IMR-90 (cell line): ENCODE results near the gene CDKAL1. TPM values are rescaled to one million over a fixed set of nuclear protein-coding genes. Genes with fewer than 3 reads are reported as not detected.

Experiments used
- ATAC-seq: fragments of 200-7000 bp; cut with Tn5 transposase; 2 replicates; pipeline ENCODE4 v1.9.1; 2020; ENCODE audit warnings: low read depth, mild to moderate bottlenecking, moderate library complexity
- BruUV-seq: library from RNA; stranded (reverse); fragments of 400-500 nt; replicated peaks from 2 replicates; lab custom pipeline; 2021; lab: Mats Ljungman, UMichigan
- CTCF ChIA-PET: fragments of 300-600 bp; formaldehyde crosslinking; extraction: SDS; loops from one replicate; lab custom pipeline; 2021; ENCODE audit warnings: antibody characterized with exemption; lab: Yijun Ruan, JAX
- POLR2A ChIA-PET: fragments of 300-600 bp; sonication (Branson Sonifier 250); formaldehyde crosslinking; loops from one replicate; lab custom pipeline; 2022; ENCODE audit warnings: antibody characterized with exemption; ENCODE audit not compliant: unreplicated experiment; lab: Charles Lee
- DNase-seq: peaks from one replicate; pipeline ENCODE4 v3.0.0; 2013
- H2AFZ ChIP-seq: replicated peaks from 2 replicates; pipeline ENCODE3; 2013; ENCODE audit warnings: low read length, mild to moderate bottlenecking; ENCODE audit not compliant: poor library complexity
- H2AK5ac ChIP-seq: 2 replicates; pipeline ENCODE4 v1.6.1; 2013; ENCODE audit warnings: low read depth, low read length, inconsistent platforms
- H2AK9ac ChIP-seq: replicated peaks from 2 replicates; pipeline ENCODE3; 2013; ENCODE audit warnings: mild to moderate bottlenecking, low read depth, low read length, moderate library complexity; ENCODE audit not compliant: poor library complexity
- H2BK120ac ChIP-seq: 2 replicates; pipeline ENCODE4 v1.6.1; 2013; ENCODE audit warnings: low read depth, low read length, inconsistent platforms
- H2BK15ac ChIP-seq: 3 replicates; pipeline ENCODE4 v1.6.1; 2013; ENCODE audit warnings: low read depth, low read length, inconsistent platforms
- H2BK20ac ChIP-seq: 2 replicates; pipeline ENCODE4 v1.6.1; 2013; ENCODE audit warnings: low read depth, mild to moderate bottlenecking, inconsistent platforms, low read length, moderate library complexity
- H2BK5ac ChIP-seq: 2 replicates; pipeline ENCODE4 v1.6.1; 2013; ENCODE audit warnings: mild to moderate bottlenecking, low read depth, low read length, inconsistent platforms; ENCODE audit not compliant: poor library complexity, severe bottlenecking
- H3K14ac ChIP-seq: replicated peaks from 2 replicates; pipeline ENCODE4 v1.6.1; 2013; ENCODE audit warnings: low read depth, low read length, inconsistent platforms
- H3K18ac ChIP-seq: 2 replicates; pipeline ENCODE4 v1.6.1; 2013; ENCODE audit warnings: low read depth, low read length, control low read depth
- H3K23ac ChIP-seq: 2 replicates; pipeline ENCODE4 v1.6.1; 2013; ENCODE audit warnings: low read depth, low read length, inconsistent platforms
- H3K27ac ChIP-seq: 2 replicates; pipeline ENCODE4 v1.5.1; 2013; ENCODE audit warnings: mild to moderate bottlenecking, control low read depth, low read length; ENCODE audit not compliant: insufficient read depth
- H3K27me3 ChIP-seq: 2 replicates; pipeline ENCODE4 v1.6.1; 2013; ENCODE audit warnings: low read length; ENCODE audit not compliant: control insufficient read depth, insufficient read depth
- H3K36me3 ChIP-seq: 2 replicates; pipeline ENCODE4 v1.6.1; 2013; ENCODE audit warnings: low read length, mixed read lengths; ENCODE audit not compliant: control insufficient read depth, insufficient read depth
- H3K4ac ChIP-seq: 2 replicates; pipeline ENCODE4 v1.6.1; 2013; ENCODE audit warnings: low read depth, low read length, inconsistent platforms
- H3K4me1 ChIP-seq: 2 replicates; pipeline ENCODE4 v1.6.1; 2013; ENCODE audit warnings: low read length, mixed read lengths; ENCODE audit not compliant: control insufficient read depth, insufficient read depth
- H3K4me2 ChIP-seq: 2 replicates; pipeline ENCODE4 v1.6.1; 2013; ENCODE audit warnings: low read depth, mild to moderate bottlenecking, control low read depth, low read length, moderate library complexity
- H3K4me3 ChIP-seq: 2 replicates; pipeline ENCODE4 v1.5.1; 2013; ENCODE audit warnings: low read depth, mild to moderate bottlenecking, control low read depth, low read length, moderate library complexity; ENCODE audit not compliant: insufficient read depth
- H3K56ac ChIP-seq: 2 replicates; pipeline ENCODE4 v1.6.1; 2013; ENCODE audit warnings: low read length, inconsistent platforms; ENCODE audit not compliant: insufficient read depth; ENCODE audit errors: extremely low read depth
- H3K79me1 ChIP-seq, 2 experiments: 2 replicates each; pipeline ENCODE4 v1.6.1; 2013; ENCODE audit warnings: low read length in 2 of 2, inconsistent platforms in 1 of 2, low read depth in 1 of 2
- H3K9ac ChIP-seq: 2 replicates; pipeline ENCODE4 v1.6.1; 2013; ENCODE audit warnings: low read depth, low read length, control low read depth
- H3K9me1 ChIP-seq: 2 replicates; pipeline ENCODE4 v1.6.1; 2013; ENCODE audit warnings: low read length, inconsistent platforms; ENCODE audit not compliant: insufficient read depth
- H3K9me3 ChIP-seq: 2 replicates; pipeline ENCODE4 v1.6.1; 2013; ENCODE audit warnings: low read length; ENCODE audit not compliant: control insufficient read depth, insufficient read depth
- H4K20me1 ChIP-seq: 2 replicates; pipeline ENCODE4 v1.6.1; 2013; ENCODE audit warnings: low read length, inconsistent platforms; ENCODE audit not compliant: insufficient read depth
- H4K5ac ChIP-seq: 2 replicates; pipeline ENCODE4 v1.6.1; 2013; ENCODE audit warnings: mild to moderate bottlenecking, low read depth, low read length, control low read depth
- H4K8ac ChIP-seq, 2 experiments: 2 replicates each; pipeline ENCODE4 v1.6.1; 2013; ENCODE audit warnings: low read depth in 2 of 2, low read length in 2 of 2, control low read depth in 1 of 2, inconsistent platforms in 1 of 2
- H4K91ac ChIP-seq: 2 replicates; pipeline ENCODE4 v1.6.1; 2013; ENCODE audit warnings: low read depth, low read length, inconsistent platforms; ENCODE audit not compliant: insufficient read depth
- BHLHE40 ChIP-seq: fragments of 150-350 bp; IDR thresholded peaks from 2 replicates; pipeline ENCODE4 v1.6.1; 2016; ENCODE audit warnings: mild to moderate bottlenecking, low read depth, low read length
- CHD1 ChIP-seq: IDR thresholded peaks from 2 replicates; pipeline ENCODE4 v1.6.1; 2012; ENCODE audit warnings: low read depth, low read length, improper control_type of control experiment
- CTCF ChIP-seq: conservative IDR thresholded peaks from 2 replicates; pipeline ENCODE4 v1.5.1; 2012; ENCODE audit warnings: mild to moderate bottlenecking, low read depth, low read length, improper control_type of control experiment
- FOS ChIP-seq: fragments of 150-350 bp; IDR thresholded peaks from 2 replicates; pipeline ENCODE4 v1.6.1; 2016; ENCODE audit warnings: low read depth, low read length
- MAFK ChIP-seq: IDR thresholded peaks from 2 replicates; pipeline ENCODE4 v1.6.1; 2012; ENCODE audit warnings: low read depth, low read length, improper control_type of control experiment
- MAZ ChIP-seq: IDR thresholded peaks from 2 replicates; pipeline ENCODE4 v1.6.1; 2012; ENCODE audit warnings: low read depth, mild to moderate bottlenecking, low read length, improper control_type of control experiment, moderate library complexity, borderline replicate concordance
- MXI1 ChIP-seq: IDR thresholded peaks from 2 replicates; pipeline ENCODE4 v1.6.1; 2012; ENCODE audit warnings: low read depth, mild to moderate bottlenecking, low read length, moderate library complexity, borderline replicate concordance
- NFE2L2 ChIP-seq: fragments of 150-350 bp; IDR thresholded peaks from 2 replicates; pipeline ENCODE4 v1.6.1; 2016; ENCODE audit warnings: low read depth, mild to moderate bottlenecking, low read length
- POLR2A ChIP-seq: IDR thresholded peaks from 2 replicates; pipeline ENCODE4 v1.6.1; 2012; ENCODE audit warnings: mild to moderate bottlenecking, low read depth, low read length
- RAD21 ChIP-seq: IDR thresholded peaks from 2 replicates; pipeline ENCODE4 v1.6.1; 2012; ENCODE audit warnings: low read length, improper control_type of control experiment
- RCOR1 ChIP-seq: IDR thresholded peaks from 2 replicates; pipeline ENCODE4 v1.6.1; 2012; ENCODE audit warnings: mild to moderate bottlenecking, low read length, improper control_type of control experiment; ENCODE audit not compliant: insufficient replicate concordance
- RFX5 ChIP-seq: IDR thresholded peaks from 2 replicates; pipeline ENCODE4 v1.8.0; 2012; ENCODE audit warnings: low read depth, mild to moderate bottlenecking, low read length, moderate library complexity
- SMC3 ChIP-seq: fragments of 150-350 bp; IDR thresholded peaks from 2 replicates; pipeline ENCODE4 v1.6.1; 2016; ENCODE audit warnings: low read depth, mild to moderate bottlenecking, antibody characterized with exemption, low read length, moderate library complexity
- WGBS, 2 experiments: methylation state at CpG; one replicate each; pipeline versions ENCODE4 v1.1.5 to v1.1.7; 2013; ENCODE audit warnings: missing lambda C conversion rate in 2 of 2; ENCODE audit not compliant: insufficient read length in 1 of 2; ENCODE audit errors: extremely low coverage in 2 of 2; 5-methylcytosine and 5-hydroxymethylcytosine counted together
- dilution Hi-C: fragments of 300-500 bp; cut with HindIII; formaldehyde crosslinking; loops from one replicate; pipeline ENCODE4 v1.14.3; 2018; ENCODE audit warnings: low sequenced_read_pairs; ENCODE audit not compliant: unreplicated experiment
- in situ Hi-C: fragments of 300-500 bp; cut with MboI; formaldehyde crosslinking; loops from 3 replicates; pipeline ENCODE4 v1.14.3; 2019; ENCODE audit warnings: low sequenced_read_pairs, inconsistent platforms, mixed read lengths
- intact Hi-C: fragments of 100-400 bp; cut with micrococcal nuclease; formaldehyde crosslinking; loops from 2 replicates; pipeline ENCODE4 v1.10.0; 2022
- polyA plus RNA-seq, 3 experiments: library from polyadenylated mRNA; depleted of rRNA; stranded (reverse); fragments of >200 nt; gene quantifications; 2 replicates each; pipeline ENCODE4 v1.2.3, GENCODE V29; 2012; ENCODE audit warnings: low replicate concordance in 1 of 3
- total RNA-seq: library from RNA; depleted of rRNA; stranded (reverse); fragments of >200 nt; gene quantifications from 2 replicates; pipeline ENCODE4 v1.2.3, GENCODE V29; 2012

Gene CDKAL1
- total and polyA plus RNA-seq, 2 of the 4 experiments (the other 2 are of a cell fraction) = 3.7 to 13.1 TPM

- no peaks in the 10 kb centered on the region for H3K36me3 ChIP-seq
- no peaks in the 10 kb centered on the region for H3K4me1 ChIP-seq
- no peaks in the 10 kb centered on the region for H3K9me3 ChIP-seq
- H3K4me3 ChIP-seq = no peak overlapping the region
- H3K9ac ChIP-seq = no peak overlapping the region
- H2AK9ac ChIP-seq = no peak overlapping the region
- no peaks in the 10 kb centered on the region for H4K20me1 ChIP-seq
- no peaks in the 10 kb centered on the region for H3K79me1 ChIP-seq
- WGBS, 2 experiments = no CpG with 5 or more reads among the region's 7 CpGs
- no peak overlapping the region for H3K4ac ChIP-seq
- H4K8ac ChIP-seq = no peak overlapping the region
- H2AFZ ChIP-seq = no peak overlapping the region
- H3K56ac ChIP-seq = no peak overlapping the region
- TF ChIP-seq CTCF (no peak), FOS (no peak), MAFK (no peak), NFE2L2 (no peak), MAZ (no peak), SMC3 (no peak), CHD1 (no peak), RCOR1 (no peak), RFX5 (no peak), RAD21 (no peak), POLR2A (no peak), MXI1 (no peak), BHLHE40 (no peak)
- H3K9me1 ChIP-seq = no peaks in the 10 kb centered on the region
- in situ Hi-C loops = no loop called here
- no peak overlapping the region for H2BK20ac ChIP-seq
- dilution Hi-C loops = no loop called here
- no peak overlapping the region for H2BK5ac ChIP-seq
- H3K27me3 ChIP-seq = no peaks in the 10 kb centered on the region
- no peak overlapping the region for H2BK120ac ChIP-seq
- no peak overlapping the region for H2AK5ac ChIP-seq
- H3K27ac ChIP-seq = no peak overlapping the region
- ChIA-PET CTCF (no interaction called here), POLR2A (no interaction called here)
- H3K4me2 ChIP-seq = no peak overlapping the region
- no peak overlapping the region for H3K14ac ChIP-seq
- no peak for DNase-seq
- H4K5ac ChIP-seq = no peak overlapping the region
- ATAC-seq = no peak
- intact Hi-C loops = no loop called here
- no peak overlapping the region for H4K91ac ChIP-seq
- BruUV-seq = no TSS peak
- H2BK15ac ChIP-seq = no peak overlapping the region
- no peak overlapping the region for H3K23ac ChIP-seq
- H3K18ac ChIP-seq = no peak overlapping the region
Measured at GRCh38 chr6:20797597-20797996, 263.3 kb downstream of the CDKAL1 start.
